AG08396 (cell line): ENCODE measurements around the gene UNKL.

Source experiments
- DNase-seq: peaks from one replicate; pipeline ENCODE4 v3.0.0; 2012; ENCODE audit warnings: low spot score, mixed read lengths

UNKL gene

DNA sequence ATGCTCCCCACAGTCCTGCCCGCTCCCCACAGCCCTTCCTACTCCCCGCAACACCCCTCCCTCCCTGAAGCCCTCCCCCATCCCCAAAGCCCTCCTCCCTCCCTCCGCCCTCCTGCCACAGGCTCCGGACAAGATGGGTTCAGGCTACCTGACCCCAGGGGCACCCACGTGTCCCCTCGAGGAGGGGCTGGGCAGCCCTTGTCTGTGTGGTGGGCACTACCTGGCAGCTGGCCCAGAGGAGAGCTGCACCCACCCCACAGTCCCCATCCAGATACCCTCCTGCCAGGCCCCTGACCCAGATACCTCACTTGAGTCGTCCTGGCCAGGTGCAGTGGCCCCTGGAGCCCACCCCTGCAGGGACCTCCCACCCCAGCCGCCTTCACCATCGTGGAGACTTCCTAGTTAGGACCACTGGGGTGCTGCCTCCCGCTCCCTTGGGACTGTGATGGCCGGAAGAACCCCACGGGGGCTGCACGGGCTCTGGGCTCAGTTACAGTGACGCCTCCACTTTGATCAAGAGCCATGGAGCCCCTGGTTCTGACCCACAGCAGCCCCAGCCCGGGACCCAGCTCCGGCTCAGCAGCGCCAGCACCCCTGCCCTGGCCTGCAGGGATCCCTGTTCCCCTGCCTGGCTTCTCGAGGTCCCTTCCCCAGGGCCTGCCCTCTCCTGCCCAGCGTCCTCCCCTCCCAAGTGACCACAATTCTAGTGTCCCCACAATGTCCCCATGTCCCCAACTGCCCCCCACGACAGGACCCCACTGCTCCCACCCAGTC is 17.2 kb upstream of the UNKL start:
- no peak for DNase-seq

DNA sequence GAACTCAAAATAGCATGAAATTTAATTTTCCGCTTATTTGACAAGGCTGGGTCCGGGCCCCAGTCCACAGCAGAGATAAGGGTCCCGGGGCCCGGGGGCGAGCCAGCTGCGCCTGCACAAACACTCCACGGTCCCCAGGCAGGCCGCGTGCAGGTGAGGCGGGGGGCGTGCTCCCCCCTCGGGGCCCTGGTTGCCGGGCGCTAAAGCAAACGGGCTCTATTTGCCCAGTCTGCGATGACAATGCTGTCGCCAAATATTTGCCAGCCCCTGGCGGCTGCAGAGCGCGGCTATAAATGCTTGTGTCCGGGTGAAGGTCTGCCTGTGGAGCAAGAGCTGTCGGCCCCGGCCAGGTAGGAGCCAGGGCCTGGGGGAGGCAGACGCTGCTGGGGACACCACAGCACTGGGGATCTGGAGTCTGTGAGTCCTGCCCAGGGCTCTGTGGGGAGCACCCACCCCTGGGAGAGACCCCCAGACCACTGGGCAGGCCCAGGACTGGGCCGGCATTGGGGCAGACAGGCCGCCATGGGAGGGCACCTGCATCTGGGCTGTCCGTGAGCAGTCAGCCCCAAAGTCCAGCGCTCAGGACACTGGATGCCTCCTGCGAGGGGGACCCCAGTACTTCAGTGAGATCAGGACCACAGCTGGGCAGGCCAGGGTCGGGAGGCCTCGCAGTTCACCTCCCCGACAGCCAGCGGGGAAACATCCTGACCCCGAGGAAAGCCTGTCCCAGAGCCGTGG is 16.4 kb upstream of the UNKL start, which contains the start of gene PERCC1:
Gene PERCC1, plus strand, starts transcription at position 320 of the 738 bp plus-strand sequence. CDS start 1,516 bp downstream, outside the sequence.
- DNase-seq: no peak

DNA sequence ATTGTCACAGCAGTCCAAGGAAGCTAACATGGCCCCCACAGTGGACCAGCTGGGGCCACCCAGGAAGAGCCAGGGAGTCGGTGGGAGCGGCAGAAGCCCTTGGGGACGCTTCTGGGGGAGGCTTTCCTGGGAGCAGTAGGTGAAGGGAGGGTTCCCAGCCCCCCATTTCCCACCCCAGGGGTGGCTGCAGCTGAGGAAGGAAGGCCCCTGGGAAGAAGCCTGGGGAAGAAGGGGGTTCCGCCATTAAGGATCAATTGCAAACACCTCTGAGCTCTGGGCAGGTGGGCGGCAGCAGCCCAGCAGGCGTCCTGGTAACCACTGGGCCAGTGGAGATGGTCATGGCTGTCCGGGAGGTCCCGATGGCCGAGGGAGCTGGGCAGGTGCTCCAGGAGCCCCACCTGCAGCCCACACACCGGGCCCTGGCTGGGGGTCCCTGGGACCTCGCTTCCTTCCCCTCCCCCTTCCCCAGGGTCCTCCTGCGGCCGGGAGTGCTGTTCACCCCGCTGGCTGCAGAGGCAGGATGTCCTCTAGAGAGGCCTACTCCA is 15.8 kb upstream of the UNKL start:
- no peak for DNase-seq

DNA sequence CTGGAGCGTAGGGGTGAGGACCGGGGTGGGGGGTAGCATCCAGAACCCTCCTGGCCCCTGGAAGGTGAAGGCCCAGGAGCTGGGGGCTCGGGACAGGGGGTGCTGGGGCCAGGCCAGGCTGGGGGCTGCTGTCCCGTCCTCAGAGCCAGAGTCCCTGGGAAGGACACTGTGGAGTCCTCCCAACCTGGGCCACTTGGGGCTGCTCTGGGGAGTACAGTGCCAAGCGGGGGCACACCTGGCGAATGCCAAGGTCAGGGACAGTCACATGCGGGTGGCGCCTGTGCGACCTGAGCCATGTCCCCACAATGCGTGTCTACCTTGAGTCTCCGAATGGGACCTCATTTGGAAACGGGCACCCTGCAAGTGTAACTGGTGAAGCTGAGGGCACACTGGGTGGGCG is 15.1 kb upstream of the UNKL start:
- DNase-seq: no peak

DNA sequence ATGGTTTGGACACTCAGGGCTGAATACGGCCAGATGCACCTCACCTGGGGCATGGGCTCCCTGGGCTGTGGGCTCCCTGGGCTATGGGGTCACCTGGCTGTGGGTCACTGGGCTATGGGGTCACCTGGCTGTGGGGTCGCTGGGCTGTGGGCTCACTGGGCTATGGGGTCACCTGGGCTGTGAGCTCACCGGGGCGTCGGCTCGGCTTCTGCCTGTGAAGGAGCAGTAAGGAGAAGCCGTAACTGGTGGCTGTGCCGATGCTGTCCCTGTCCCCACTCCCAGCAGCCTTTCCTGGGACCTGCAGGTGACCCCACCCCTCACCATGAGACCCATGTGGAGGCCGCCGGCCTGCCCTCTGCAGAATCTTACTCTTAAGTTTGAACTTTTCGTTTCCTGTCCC is 14.5 kb upstream of the UNKL start:
- DNase-seq: no peak

DNA sequence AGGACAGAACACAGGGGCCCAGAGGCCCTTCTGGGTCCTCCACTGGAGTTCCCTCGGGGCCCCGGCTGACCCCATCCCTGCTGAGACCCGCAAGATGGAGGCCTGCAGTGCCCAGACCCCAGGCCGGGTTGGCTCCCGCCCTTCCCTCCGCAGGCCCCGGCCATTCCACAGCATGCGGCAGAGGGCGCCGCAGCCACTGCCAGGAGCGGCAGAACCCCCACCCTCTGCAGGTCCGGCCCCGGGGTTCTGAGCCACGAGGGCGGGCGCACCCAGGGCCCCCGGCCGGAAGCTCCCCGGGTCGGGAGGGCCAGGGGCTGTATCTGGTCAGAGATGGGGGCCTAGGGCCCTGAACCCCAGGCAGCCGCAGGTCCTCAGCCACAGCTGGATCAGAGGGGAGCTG is 14.0 kb upstream of the UNKL start:
- peak; percentile 72 for DNase-seq

DNA sequence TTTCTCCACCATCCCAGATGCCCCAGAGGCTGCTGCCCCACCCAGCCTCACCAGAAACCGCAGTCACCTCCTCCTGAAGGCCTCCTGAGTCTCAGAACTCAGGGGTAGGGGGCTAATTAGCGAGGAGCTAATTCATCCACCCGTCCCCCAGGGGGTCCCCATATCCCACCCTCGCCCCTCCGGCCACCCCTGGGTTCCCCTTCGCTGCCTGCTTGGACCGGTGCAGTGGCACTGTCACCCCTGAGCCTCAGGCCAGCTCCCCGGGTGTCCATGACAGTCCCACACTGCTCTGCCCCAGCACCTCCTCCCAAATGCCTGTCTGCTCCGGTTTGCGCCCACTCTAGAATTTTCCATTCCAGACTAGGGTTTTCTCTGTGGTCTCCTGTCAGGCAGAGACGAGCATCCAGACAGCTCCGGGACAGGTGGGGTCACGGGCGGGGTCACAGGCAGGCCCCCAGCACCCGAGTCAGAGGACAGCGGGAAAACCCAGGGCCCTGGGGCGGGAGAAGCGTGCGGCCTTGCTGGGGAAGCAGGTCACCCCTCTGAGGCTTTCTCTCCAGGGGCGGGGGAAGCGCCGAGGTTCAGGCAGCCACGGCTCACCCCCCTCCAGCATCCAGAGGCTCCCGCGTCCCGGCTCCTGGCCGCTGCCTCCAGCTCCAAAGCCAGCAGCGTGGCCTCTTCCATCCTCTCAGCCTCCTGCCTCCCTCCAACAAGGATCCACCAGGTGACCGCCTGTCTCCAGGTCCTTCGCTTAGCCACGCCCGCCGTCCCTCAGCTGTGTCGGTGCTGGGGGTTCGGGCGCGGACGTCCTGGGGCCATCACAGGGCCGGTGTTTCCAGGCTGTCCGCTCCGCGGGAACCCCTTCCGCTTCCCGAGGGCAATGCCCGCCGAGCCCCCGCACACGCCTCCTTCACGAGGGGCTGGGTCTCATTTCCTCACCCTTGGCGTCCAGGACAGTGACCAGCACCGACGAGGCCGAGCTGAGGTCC is 13.3 kb upstream of the UNKL start:
- DNase-seq: no peak

DNA sequence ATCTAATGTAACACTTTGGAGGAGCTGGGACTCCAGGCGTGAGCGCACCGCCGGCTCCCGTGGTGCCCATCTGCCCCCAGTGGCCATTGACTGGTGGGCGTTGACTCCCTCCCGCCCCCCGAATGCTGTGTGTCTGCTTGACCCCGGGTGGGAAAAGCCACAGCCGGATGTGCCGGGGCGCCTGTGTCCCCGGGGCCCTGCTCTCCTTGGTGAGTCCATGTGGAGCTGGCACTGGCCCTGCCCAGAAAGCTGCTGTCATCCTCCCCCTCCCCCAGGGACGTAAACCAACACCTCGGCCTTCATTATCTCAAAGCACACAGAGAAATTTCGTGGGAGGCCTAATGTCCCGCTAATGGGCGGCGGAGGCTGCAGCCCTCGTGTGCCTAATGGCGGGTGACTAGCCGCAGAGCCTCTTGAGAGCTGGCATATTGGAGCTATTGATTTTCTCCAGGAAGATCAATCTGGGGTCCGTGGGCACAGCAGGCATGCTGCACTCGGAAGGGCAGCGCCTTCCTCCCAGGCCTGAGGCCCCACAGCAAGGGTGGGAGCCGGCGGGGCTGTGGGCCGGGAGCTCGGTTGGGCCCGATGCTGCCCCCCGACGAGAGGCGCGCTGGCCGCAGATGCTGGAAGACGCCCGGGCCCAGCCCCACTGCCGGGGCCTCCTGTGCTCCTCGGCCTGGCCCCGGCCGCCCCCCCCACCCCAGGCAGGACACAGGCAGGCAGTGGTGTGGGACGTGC is 12.4 kb upstream of the UNKL start:
- no peak for DNase-seq

DNA sequence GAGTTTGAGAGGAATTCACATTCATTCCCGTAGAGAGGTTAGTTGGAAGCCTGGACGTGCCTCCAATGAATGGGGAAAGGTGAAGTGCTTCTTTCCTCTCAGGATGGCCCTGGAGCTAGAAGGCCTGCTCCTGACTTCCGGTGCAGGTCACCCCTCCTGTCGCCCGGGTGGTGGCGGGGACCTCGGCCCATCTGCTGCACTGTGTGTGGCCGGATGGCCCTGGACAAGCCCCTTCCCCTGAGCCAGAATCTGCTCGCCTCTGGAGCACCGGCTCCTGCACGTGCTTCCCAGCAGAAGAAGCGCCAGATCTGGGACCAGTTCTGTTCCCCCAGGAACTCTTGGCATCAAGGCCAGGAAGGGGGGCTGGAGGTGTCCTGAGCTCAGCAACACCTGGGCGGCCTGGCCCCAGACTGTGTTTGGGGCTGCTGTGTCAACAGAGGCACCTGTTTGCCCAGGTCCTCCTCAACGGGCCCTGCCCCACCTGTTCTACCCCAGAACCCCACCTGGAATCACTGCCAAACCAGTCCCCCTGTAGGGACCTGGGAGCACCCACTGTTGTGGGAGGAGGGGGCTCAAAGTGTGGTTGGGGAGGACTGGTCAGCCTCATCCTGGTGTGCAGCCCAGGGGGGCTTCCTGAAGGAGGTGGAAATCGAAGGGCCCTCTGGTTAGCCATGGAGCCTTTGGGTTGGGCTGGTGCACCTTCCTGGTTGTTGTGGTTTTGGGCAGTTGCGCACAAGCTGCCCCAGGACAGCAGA is 11.3 kb upstream of the UNKL start:
- no peak for DNase-seq

DNA sequence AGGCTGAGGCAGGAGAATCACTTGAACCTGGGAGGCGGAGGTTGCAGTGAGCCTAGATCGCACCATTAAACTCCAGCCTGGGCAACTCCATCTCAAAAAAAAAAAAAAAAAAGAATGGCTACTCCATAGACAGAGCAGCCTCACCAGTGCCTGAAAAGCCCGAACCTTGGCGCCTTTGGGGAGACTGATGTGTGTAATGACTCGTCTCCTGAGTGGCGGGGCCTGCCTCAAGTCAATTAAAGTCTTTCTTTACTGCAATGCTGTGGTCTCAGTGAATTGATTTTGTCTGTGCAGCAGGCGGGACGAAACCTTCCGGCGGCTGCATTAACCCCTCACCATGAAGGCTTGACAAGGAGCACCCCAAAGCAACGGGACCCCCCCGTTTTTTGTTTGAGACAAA is 9.5 kb upstream of the UNKL start:
- DNase-seq: no peak

DNA sequence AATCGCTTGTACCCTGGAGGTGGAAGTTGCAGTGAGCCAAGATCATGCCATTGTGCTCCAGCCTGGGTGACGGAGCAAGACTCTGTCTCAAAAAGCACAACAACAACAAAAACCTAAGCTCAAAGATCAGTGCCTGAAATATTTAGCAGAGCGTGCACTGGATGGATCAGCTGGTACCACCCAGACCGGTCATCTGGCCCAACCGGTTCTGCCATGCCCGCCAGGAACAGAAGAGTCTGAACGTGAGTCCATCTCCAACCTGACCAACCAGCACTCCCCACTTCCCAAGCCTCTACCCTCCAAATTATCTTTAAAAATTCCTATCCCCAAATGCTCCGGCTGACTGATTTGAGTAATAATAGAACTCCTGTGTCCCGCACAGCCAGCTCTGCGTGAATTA is 7.6 kb upstream of the UNKL start:
- no peak for DNase-seq

DNA sequence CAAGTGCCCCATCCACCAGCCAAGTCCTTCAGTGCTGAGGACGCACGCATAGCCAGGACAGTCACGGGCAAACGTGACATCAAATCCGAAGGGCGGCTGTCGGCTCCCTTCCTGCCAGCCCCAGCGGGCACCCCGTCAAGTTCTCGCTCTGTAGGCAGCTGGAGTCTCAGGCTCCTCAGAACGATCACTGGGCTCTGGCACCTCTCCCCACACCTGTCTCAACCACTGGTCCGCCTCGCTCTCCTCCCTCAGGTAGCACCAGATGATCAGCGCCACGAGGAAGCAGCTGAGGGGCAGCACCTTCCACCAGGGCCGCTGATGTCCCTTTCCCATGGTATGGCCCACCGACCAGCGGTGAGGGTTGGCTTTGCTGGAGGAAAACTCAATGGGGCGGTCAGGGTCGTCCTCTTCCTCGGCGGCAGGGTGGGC is 5.6 kb upstream of the UNKL start:
- no peak for DNase-seq

DNA sequence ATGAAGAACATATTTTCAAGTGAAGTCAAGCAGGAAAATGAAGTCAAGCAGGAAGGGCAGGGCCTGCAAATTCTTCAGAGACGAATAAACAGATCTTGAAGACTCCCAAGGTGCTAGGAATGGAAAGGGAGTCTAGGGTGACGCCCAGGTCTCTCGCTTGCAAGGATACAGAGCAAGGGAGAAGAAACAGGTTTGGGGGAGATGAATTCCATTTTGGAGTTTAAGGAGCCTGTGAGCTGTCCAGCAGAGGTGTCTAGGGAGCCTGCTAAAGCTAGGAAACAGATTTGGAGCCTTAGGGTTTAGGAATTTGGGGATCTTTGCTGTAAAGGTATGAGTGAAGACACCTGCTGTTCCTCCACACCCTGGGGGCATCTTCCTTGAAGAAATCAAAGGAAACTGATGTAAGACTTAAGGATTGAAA is 2.0 kb upstream of the UNKL start:
- DNase-seq: no peak

DNA sequence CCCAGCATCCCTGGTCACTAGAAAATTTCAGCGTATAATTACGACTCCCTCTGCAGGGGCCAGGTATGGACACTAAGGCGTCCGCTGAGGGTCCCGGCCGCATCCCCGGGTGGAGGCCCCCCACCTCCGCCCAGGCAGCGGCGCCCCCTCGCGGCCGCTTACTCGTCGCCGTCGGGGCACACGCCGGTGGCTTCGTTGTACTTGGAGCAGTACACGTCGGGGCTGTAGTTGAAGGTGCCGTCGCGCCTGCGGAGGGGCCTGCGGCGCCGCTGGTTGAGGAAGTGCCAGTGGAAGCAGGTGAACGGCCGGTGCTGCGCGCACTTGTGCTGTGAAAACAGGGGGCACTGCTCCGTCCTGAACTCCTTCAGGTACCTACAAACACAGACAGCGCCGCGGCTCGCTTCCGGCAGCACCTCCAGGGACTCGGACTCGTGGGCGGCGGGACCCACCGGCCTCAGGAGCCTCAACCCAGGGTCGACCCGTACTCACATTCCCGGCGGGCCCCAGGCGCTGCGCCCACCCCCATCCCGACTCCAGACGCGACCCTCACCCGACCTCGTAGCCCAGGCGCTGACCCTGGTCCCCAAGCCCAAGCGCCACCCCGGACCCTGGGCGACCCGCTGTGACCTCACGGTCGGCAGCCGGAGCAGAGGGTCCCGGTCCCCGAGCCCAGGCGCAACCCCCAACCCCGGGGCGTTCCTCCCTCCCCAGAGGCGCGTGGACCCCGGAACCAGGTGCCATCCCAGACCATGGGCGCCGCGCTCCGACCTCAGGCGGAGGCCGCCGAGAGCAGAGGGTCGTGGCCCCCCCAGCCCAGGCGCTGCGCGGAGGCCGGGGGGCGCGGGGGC is 596 bp downstream of the UNKL start:
- DNase-seq: peak; percentile 75

DNA sequence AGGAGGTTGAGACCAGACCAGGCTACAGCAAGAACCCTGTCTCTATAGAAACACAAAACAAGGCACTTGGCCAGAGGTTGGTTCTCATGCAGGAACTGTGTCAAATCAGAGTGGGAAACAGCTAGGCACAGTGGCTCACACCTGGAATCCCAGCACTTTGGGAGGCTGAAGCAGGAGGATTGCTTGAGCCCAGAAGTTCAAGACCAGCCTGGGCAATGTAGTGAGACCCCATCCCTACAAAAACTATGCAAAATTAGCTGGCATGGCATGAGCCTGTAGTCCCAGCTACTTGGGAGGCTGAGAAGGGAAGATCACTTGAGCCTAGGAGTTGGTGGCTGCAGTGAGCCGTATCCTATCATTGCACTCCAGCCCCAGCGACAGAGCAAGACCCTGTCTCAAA is 1.7 kb downstream of the UNKL start:
- no peak for DNase-seq

DNA sequence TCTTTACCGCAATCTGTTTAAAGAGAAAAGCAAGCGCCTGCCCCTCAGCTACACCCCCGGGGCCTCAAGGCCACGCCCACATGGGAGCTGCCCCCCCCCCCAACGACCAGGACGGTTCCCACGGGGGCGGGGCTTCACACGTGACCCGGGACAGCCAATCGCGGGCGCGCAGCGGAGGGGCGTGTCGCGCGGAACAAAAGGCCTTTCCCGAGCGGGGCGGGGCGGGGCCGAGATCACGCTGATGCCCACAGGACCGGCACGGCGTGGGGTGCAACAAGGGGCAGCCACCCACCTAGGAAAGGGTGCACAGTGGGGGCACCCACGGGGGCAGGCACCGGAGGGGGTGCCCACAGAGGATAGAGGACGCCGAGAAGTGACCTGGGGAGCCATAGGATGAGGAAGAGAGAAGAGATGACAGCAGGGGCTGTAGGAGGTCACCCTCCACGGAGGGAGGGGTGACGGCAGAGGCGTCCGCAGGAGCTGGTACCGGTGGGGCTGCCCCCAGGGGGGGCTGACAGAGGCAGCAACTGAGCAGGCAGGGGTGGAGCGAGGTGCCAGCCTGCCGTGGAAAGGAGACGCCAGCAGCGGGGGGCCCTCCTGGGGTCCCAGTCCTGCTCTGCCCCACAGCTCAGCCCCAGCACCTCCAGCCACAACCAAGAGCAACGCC is 6.2 kb downstream of the UNKL start:
- DNase-seq: peak; percentile 98

DNA sequence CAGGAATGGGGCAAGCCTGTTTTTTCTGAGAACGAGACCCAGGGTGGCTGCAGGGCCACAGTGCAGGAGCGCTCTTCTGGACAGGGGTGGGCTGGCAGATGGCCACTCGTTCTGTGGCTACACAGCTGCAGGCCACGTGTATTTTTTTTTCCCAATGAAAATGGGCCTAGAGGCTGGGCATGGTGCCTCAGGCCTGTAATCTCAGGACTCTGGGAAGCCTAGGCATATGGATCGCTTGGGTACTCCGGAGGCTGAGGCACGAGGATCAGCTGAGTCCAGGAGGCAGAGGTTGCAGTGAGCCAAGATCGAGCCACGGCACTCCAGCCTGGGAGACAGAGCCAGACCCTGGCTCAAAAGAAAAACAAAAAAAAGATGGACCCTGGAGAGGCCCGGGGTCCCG is 6.8 kb downstream of the UNKL start:
- DNase-seq: no peak

DNA sequence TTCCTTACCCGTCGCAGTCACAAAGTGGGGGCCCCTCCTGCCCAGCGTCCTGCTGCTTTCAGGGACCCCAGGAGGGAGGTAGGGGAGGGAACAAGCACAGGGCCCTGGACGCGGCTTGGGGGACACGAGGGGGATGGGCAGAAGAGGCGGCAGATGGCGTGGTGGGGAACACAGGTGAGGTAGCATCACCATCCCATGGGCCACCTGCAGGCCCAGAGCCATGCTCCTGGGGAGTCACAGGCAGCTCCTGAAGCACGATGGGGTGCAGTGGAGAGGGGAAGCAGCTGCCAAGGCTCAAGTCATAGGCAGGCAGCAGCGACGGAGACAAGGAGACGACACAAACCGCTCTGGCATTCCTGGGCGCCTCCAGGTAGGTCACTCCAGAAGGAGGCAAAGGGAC is 10.8 kb downstream of the UNKL start:
- no peak for DNase-seq

DNA sequence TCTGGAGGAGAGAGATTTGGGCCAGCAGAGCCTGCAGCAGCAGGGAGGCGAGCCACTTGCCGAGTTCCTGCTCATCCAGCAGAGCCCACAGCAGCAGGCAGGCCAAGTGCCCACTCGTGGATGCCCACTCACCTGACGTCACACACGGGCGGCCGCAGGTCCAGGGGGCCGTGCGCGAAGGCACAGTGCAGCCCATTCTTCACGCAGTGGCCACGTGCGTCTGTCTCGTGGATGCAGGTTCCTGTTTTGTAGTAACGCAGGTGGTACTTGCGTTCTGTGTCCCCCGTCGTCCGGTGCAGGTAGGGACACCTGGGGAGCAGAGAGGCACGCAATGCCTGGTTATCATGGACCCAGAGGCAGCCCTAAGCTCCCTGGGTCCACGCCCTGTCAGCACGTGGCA is 11.5 kb downstream of the UNKL start:
- DNase-seq: no peak
